HCEC 1CT (cell line): ENCODE measurements around the gene PAMR1.
"Not testable (repeated sequence)": the region's sequence is repeated elsewhere in the genome, so short reads cannot be mapped to it uniquely, and the experiment has no call there.

Source experiments
- DNase-seq: peaks from one replicate; pipeline ENCODE4 v3.0.0-alpha.2; 2017

Gene PAMR1

DNA sequence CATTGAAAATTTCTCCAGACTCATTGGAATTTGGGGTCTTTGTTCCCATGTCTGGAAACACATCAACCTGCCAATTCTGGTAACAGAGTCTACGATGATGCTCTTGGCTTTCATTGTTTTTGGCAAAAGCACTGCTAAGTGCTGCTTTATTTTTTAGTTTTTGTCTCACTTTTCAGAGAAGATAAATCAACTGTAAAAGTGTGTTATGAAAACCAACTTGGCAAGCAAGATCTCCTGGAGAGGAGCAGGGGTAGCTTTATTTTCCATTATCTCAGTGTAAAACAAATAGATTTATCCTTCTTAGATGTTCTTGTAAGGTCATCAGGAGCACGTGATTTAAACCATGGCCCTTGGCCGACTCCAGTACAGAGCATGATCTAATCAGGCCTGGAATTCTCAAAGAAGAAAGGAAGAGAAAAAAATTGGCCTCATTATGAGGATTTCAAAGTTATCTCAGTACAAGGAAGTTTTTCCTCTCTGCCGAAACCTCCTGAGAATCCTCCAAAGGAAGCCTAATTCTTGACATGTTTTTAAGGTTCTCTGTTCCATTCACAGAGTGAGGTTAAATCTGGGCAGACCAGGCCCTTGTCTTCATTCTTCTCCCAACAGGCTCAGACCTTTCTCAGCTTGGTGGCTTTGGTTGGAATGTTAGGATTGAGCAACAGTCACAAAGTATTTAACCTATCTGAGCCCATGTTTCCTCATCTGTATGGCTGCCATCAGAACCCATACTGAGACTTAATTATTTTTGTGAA, 16.4 kb upstream of the PAMR1 start:
- peak; percentile 69 for DNase-seq

DNA sequence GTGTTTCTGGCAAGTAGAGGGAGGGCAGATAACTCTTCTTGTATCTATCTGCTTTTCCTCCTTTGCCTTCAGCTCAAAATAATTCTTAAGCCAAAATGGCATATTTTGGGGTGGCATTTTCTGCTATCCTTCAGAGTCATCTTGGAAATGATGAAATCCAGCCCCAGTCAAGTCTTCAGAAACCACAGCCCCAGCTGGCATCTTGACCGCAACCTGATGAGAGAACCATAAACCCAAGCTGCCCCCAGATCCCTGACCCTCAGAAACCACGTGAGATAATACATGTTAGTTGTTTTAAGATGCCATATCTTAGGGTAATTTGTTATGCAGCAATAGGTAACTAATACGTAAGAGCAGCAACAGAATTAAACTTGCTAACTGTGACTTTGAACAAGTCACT, 15.1 kb upstream of the PAMR1 start:
- DNase-seq, result peak; percentile 36

DNA sequence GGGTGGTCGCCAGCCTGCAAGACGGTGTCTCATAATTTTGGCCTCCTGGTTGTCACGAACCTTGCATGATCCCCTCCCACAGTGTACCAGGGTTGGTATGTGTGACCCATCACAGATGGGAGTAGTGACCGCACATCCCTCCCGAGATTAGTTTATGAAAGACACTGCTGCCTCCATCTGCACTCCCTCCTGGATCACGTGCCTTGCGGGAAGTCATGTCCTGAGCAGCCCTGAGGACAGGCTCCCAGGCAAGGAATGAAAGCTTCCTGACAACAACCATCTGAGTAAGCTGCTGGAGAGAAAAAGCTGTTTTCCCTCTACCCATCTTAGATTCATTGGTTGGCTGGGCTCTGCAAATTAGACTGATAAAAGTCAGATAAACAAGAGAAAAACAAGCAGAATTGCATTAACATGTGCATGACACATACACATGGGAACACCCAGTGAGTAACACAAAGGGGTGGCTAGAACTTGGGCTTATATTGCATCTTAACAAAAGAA, 14.4 kb upstream of the PAMR1 start:
- peak; percentile 71 for DNase-seq

- no peak for DNase-seq
These were observed 13.8 kb upstream of the PAMR1 start for GRCh38 chr11:35539256-35539655.

DNA sequence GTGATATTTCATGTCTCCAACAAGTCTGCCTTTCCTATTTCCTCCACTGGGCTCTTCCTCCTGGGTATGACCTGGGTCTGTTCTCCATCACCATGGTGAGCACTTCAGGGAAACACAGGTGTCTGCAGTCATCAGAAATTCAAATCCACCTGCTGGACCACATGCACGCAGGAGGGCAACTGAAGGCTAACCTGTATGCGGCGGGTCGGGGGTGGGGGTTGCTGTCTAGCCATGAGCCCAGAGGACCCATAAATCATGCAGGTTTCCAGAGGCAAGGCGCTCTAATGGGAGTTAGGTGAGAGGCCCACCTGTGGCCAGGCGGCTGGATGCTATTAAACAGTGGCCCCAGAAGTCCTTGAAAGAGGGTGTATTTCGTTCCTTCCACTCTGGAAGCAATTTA, 11.1 kb upstream of the PAMR1 start:
- DNase-seq, result no peak

- DNase-seq, result no peak
These were observed 5.8 kb upstream of the PAMR1 start for GRCh38 chr11:35531246-35531645.

- peak; percentile 89 for DNase-seq
These were observed 4.6 kb upstream of the PAMR1 start for GRCh38 chr11:35529971-35530495.

- peak; percentile 71 for DNase-seq
These were observed 965 bp upstream of the PAMR1 start for GRCh38 chr11:35526370-35526792.

DNA sequence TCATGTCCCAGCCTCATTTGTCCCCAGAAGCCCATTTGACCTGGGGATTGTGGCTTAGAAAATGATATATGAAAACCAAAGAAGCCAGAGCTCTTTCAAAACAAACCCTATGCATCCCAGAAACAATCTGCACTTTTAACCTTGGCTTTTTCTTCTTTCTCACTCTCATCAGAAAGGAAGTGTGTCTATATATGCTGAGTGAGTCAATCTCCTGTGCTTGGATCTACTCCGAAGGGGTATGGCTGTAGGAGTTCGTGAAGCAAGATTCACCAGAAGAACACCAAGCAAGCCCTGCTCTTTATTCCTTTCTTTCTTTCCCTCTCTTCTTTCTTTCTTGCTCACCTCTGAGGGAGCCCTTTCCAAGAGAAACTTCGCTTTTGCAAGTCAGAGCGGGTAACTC, 636 bp downstream of the PAMR1 start:
- no peak for DNase-seq

DNA sequence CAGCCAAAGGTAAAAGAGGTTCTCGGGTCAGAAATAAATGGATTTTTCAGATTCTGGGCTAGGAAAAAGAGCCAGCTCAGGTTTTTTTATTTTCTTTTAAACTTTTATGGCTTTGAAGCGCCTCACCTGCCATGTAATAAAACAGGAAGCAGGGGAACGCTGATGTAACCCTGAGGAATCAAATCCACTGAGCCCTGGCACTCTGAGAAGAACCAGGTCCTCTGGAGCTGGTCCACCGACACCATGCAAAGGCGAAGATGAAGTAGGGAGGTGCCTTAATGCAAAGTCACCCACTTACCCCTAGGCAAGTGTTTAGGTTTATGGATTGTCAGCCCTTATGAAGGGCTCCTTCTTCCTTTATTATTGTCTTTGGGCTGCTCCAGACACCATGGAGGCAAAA, 1.6 kb downstream of the PAMR1 start:
- DNase-seq, result no peak

DNA sequence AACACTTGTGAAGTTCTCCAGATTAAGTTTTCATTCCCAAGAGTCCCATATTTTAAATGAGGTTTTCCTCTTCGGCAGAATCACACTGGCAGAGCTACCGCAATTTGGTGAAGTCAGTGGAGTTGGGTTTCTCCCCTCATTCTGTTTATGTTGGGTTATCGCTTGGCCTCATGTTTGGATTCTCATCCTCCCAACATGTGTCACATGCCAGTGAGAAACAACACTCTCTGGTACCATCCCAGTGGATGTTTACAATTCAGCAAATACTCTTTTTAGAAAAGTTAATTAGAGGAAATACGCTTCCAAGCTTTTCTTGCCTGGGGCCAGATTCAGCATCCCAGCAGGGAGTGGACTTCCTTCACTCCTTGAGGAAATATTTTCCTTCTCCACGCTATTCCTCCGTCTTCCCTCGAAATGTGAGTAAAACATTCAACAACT, 2.1 kb downstream of the PAMR1 start:
- DNase-seq, result no peak

DNA sequence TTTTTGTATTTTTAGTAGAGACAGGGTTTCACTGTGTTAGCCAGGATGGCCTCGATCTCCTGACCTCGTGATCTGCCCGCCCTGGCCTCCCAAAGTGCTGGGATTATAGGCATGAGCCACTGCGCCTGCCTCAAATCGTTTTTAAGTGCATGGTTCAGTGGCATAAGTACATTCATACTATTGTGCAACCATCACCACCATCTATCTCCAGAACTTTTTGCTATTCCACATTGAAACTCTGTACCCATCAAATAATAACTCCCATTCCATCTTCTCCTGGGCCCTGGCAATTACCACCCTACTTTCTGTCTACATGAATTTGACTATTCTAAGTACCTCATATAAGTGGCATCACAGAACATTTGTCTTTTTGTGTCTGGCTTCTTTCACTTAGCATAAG, 3.3 kb downstream of the PAMR1 start:
- not testable (repeated sequence) for DNase-seq

DNA sequence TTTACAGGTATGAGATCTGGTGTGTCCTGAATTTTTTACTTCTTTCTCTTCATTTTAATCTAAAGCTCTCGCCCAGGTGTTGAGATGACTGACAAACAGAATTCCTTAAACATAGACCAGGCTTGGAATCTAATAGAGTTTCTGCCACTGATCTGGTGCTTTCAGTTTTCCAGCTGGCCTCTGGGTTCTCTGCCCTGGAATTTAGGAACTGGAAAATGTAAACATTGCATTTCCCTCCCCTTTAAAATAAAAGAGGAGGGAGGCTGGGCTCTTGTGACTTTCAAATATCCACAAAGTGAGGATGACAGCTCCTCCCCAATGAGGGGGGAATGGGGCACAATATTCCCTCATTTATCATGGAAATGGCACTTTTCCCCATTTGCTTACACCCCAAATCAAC, 5.0 kb downstream of the PAMR1 start:
- no peak for DNase-seq

- DNase-seq, result no peak
These were observed 6.7 kb downstream of the PAMR1 start for GRCh38 chr11:35518766-35519165.

GRCh38 chr11:35517481-35517880, 7.9 kb downstream of the PAMR1 start:
- DNase-seq, result no peak

GRCh38 chr11:35516403-35516802, 9.0 kb downstream of the PAMR1 start:
- no peak for DNase-seq

DNA sequence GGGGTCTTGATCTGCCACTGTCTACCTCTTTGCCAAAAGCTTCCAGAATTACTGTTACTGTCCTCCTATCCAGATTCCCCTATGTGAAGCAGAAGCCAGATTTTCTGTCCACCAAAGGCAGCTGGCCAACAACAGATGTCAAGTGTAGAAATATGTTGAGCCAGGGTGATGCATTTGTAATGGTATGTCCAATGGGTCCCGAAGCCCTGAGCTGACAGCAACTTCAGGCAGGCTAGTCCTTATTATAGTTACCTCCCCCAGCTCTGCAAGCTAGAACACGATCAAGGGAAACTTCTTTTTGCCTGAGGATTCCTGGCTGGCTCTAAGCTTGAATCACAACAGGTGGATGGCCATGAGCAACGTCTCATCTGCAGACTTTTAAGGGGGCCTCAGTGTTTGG, 10.2 kb downstream of the PAMR1 start:
- DNase-seq, result peak; percentile 82

- no peak for DNase-seq
These were observed 10.9 kb downstream of the PAMR1 start for GRCh38 chr11:35514481-35514880.

GRCh38 chr11:35511666-35512065, 13.8 kb downstream of the PAMR1 start:
- peak; percentile 79 for DNase-seq

- DNase-seq, result no peak
These were observed 17.7 kb downstream of the PAMR1 start for GRCh38 chr11:35507688-35508087.

- no peak for DNase-seq
These were observed 23.6 kb downstream of the PAMR1 start for GRCh38 chr11:35501776-35502175.

- no peak for DNase-seq
These were observed 24.7 kb downstream of the PAMR1 start for GRCh38 chr11:35500744-35501143.

- DNase-seq, result no peak
These were observed 29.0 kb downstream of the PAMR1 start for GRCh38 chr11:35496416-35496815.

DNA sequence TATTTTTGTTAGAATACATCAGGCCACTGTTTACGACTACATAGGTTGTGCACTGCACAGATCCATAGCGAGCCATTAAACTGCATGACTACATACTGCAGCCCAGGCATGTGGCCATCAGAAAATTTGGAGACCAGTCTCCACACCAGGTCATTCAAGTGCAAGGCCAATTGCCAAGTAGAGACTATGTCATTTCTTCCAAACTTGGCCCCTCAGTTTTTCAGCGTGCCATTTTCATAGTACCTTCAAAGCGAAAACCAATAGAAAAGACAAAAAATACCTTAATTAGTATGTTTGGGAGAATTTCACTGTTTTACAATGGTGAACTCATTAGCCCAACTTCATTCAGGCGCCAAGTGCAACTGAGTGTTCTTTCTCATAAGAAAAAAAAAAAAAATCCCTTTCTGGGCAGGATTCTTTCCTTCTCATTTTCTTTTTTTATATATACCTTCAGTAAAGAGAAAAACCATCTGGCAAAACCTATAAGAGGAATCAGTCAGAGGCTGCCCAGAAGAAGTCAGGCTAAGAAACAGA, 30.4 kb downstream of the PAMR1 start:
- DNase-seq, result no peak
